HCT116 (cell line): ENCODE results near the gene RPIA. TPM values are rescaled to one million over a fixed set of nuclear protein-coding genes. Genes with fewer than 3 reads are reported as not detected.

Experiments
- ATAC-seq: fragments of 200-7000 bp; cut with Tn5 transposase; 2 replicates; pipeline ENCODE4 v1.9.1; 2020; ENCODE audit warnings: mild to moderate bottlenecking, moderate library complexity
- BruUV-seq: library from RNA; stranded (reverse); fragments of 400-500 nt; replicated peaks from 2 replicates; lab custom pipeline; 2021; lab: Mats Ljungman, UMichigan
- CTCF ChIA-PET: fragments of 300-600 bp; sonication (Branson Sonifier 250); formaldehyde crosslinking; loops from one replicate; lab custom pipeline; 2021; ENCODE audit warnings: antibody characterized with exemption; lab: Charles Lee
- POLR2A ChIA-PET: fragments of 300-600, 350-600 bp; sonication (Branson Sonifier 250); formaldehyde crosslinking; loops from one replicate; lab custom pipeline; 2021; ENCODE audit warnings: antibody characterized with exemption; lab: Charles Lee
- RAD21 ChIA-PET, 2 experiments: fragments of 300-600 bp; sonication (Branson Sonifier 250); formaldehyde crosslinking; loops; one replicate each; lab custom pipeline; 2023; ENCODE audit warnings: low total read pairs in 2 of 2; ENCODE audit not compliant: uncharacterized antibody in 2 of 2, unreplicated experiment in 2 of 2, low non-redundant PET in 1 of 2; lab: Charles Lee
- DNase-seq: peaks from one replicate; pipeline ENCODE4 v3.0.0-alpha.2; 2010; ENCODE audit warnings: low read depth, low spot score
- H2AFZ ChIP-seq: fragments of 200-600 bp; shearing (Covaris generic), sonication (generic); 2 replicates; pipeline ENCODE4 v1.6.1; 2017; ENCODE audit warnings: low read depth, mixed run types, mixed read lengths, antibody characterized with exemption, low read length; ENCODE audit not compliant: poor library complexity, severe bottlenecking
- H3K27ac ChIP-seq: 2 replicates; pipeline ENCODE4 v1.5.1; 2012; ENCODE audit warnings: low read depth, low read length
- H3K27me3 ChIP-seq: fragments of 200-600 bp; sonication (generic); 2 replicates; pipeline ENCODE4 v1.6.1; 2016; ENCODE audit warnings: mixed run types, low read length, mixed read lengths; ENCODE audit not compliant: insufficient read depth
- H3K36me3 ChIP-seq, 2 experiments: fragments of 200-500 bp in 1 of 2; fragments of 200-600 bp in 1 of 2; sonication (Bioruptor generic) in 1 of 2; sonication (generic) in 1 of 2; 2 replicates each; pipeline versions ENCODE4 v1.5.1 to v1.6.1; 2014 to 2016; ENCODE audit warnings: low read length in 2 of 2, inconsistent platforms in 1 of 2, mixed read lengths in 1 of 2, mixed run types in 1 of 2; ENCODE audit not compliant: insufficient read depth in 2 of 2, control insufficient read depth in 1 of 2
- H3K4me1 ChIP-seq, 2 experiments: fragments of 200-600 bp in 1 of 2; sonication (generic) in 1 of 2; 2 replicates each; pipeline versions ENCODE4 v1.5.1 to v1.6.1; 2012 to 2017; ENCODE audit warnings: low read length in 2 of 2, inconsistent platforms in 1 of 2, mild to moderate bottlenecking in 1 of 2, mixed read lengths in 1 of 2, mixed run types in 1 of 2, moderate library complexity in 1 of 2; ENCODE audit not compliant: insufficient read depth in 2 of 2, control insufficient read depth in 1 of 2
- H3K4me2 ChIP-seq: fragments of 200-600 bp; sonication (generic); 2 replicates; pipeline ENCODE4 v1.6.1; 2017; ENCODE audit warnings: mixed run types, low read length, mixed read lengths
- H3K4me3 ChIP-seq, 2 experiments: fragments of 200-600 bp in 1 of 2; sonication (generic) in 1 of 2; replicated peaks in 1 of 2; 2 replicates each; pipeline ENCODE4 v1.5.1; 2011 to 2016; ENCODE audit warnings: low read length in 2 of 2, control low read depth in 1 of 2, low read depth in 1 of 2, mild to moderate bottlenecking in 1 of 2, mixed read lengths in 1 of 2, mixed run types in 1 of 2
- H3K79me2 ChIP-seq: fragments of 200-600 bp; sonication (generic); 2 replicates; pipeline ENCODE4 v1.6.1; 2017; ENCODE audit warnings: mild to moderate bottlenecking, mixed run types, low read length, moderate library complexity, mixed read lengths; ENCODE audit not compliant: insufficient read depth
- H3K9ac ChIP-seq: fragments of 200-600 bp; sonication (generic); 2 replicates; pipeline ENCODE4 v1.6.1; 2016; ENCODE audit warnings: low read length, mixed read lengths
- H3K9me2 ChIP-seq: fragments of 200-600 bp; sonication (generic), shearing (Covaris generic); 2 replicates; pipeline ENCODE4 v1.6.1; 2017; ENCODE audit warnings: mixed run types, mild to moderate bottlenecking, moderate library complexity; ENCODE audit not compliant: insufficient read depth
- H3K9me3 ChIP-seq, 2 experiments: fragments of 200-500 bp in 1 of 2; fragments of 200-600 bp in 1 of 2; sonication (Bioruptor generic) in 1 of 2; sonication (generic) in 1 of 2; 2 replicates each; pipeline ENCODE4 v1.6.1; 2014 to 2017; ENCODE audit warnings: low read length in 2 of 2, mixed read lengths in 2 of 2, inconsistent platforms in 1 of 2, low read depth in 1 of 2, mild to moderate bottlenecking in 1 of 2, mixed run types in 1 of 2, moderate library complexity in 1 of 2; ENCODE audit not compliant: control insufficient read depth in 1 of 2, insufficient read depth in 1 of 2
- H4K20me1 ChIP-seq: fragments of 200-600 bp; sonication (generic), shearing (Covaris generic); 2 replicates; pipeline ENCODE4 v1.6.1; 2017; ENCODE audit warnings: mixed run types, mild to moderate bottlenecking, moderate library complexity; ENCODE audit not compliant: insufficient read depth
- CBX3 ChIP-seq: IDR thresholded peaks from 2 replicates; pipeline ENCODE4 v1.6.1; 2012; ENCODE audit warnings: low read depth
- ELF1 ChIP-seq: IDR thresholded peaks from 2 replicates; pipeline ENCODE4 v1.6.1; 2012; ENCODE audit warnings: low read depth, borderline replicate concordance
- EZH2 ChIP-seq: fragments of 200-600 bp; sonication (generic); IDR thresholded peaks from 2 replicates; pipeline ENCODE4 v1.6.1; 2017; ENCODE audit warnings: antibody characterized with exemption, mixed run types
- EZH2phosphoT487 ChIP-seq: fragments of 200-600 bp; IDR thresholded peaks from 2 replicates; pipeline ENCODE4 v1.6.1; 2018; ENCODE audit warnings: antibody characterized with exemption, borderline replicate concordance
- FOSL1 ChIP-seq: IDR thresholded peaks from 2 replicates; pipeline ENCODE4 v1.6.1; 2012; ENCODE audit warnings: low read depth
- POLR2A ChIP-seq: IDR thresholded peaks from 2 replicates; pipeline ENCODE4 v1.7.0; 2011; ENCODE audit warnings: borderline replicate concordance; ENCODE audit not compliant: insufficient read depth, insufficient read length; ENCODE audit errors: extremely low read depth
- POLR2AphosphoS5 ChIP-seq: IDR thresholded peaks from 2 replicates; pipeline ENCODE4 v1.6.1; 2011; ENCODE audit warnings: mild to moderate bottlenecking, low read depth, low read length, moderate library complexity
- SP1 ChIP-seq: IDR thresholded peaks from 2 replicates; pipeline ENCODE4 v1.6.1; 2012; ENCODE audit warnings: low read depth
- ZNF274 ChIP-seq: fragments of 200-500 bp; sonication (Bioruptor generic); IDR thresholded peaks from 2 replicates; pipeline ENCODE4 v1.6.1; 2014; ENCODE audit warnings: mild to moderate bottlenecking, low read depth, low read length, inconsistent platforms
- intact Hi-C: fragments of 100-400 bp; cut with micrococcal nuclease; formaldehyde crosslinking; loops from 2 replicates; pipeline ENCODE4 v1.10.0; 2022
- total RNA-seq: library from RNA; stranded (reverse); gene quantifications from one replicate; pipeline ENCODE4 v1.2.1, GENCODE V29; 2021; ENCODE audit not compliant: unreplicated experiment
- TF ChIP-seq, protein P1 (sequence below), 3 experiments: fragments of 200-600 bp in 1 of 3; sonication (generic) in 1 of 3; IDR thresholded peaks in 2 of 3; conservative IDR thresholded peaks in 1 of 3; 2 replicates each; pipeline ENCODE4 v1.5.1; 2012 to 2017; ENCODE audit warnings: low read depth in 2 of 3, low read length in 2 of 3, antibody characterized with exemption in 1 of 3, borderline replicate concordance in 1 of 3, control low read depth in 1 of 3, mild to moderate bottlenecking in 1 of 3, mixed read lengths in 1 of 3, mixed run types in 1 of 3, moderate library complexity in 1 of 3; ENCODE audit not compliant: insufficient read depth in 1 of 3
- TF ChIP-seq, protein P2 (sequence below): IDR thresholded peaks from 2 replicates; pipeline ENCODE4 v1.6.1; 2012

Gene RPIA
- total RNA-seq, 1 experiment from 2014 or later, result 43.3 TPM

DNA sequence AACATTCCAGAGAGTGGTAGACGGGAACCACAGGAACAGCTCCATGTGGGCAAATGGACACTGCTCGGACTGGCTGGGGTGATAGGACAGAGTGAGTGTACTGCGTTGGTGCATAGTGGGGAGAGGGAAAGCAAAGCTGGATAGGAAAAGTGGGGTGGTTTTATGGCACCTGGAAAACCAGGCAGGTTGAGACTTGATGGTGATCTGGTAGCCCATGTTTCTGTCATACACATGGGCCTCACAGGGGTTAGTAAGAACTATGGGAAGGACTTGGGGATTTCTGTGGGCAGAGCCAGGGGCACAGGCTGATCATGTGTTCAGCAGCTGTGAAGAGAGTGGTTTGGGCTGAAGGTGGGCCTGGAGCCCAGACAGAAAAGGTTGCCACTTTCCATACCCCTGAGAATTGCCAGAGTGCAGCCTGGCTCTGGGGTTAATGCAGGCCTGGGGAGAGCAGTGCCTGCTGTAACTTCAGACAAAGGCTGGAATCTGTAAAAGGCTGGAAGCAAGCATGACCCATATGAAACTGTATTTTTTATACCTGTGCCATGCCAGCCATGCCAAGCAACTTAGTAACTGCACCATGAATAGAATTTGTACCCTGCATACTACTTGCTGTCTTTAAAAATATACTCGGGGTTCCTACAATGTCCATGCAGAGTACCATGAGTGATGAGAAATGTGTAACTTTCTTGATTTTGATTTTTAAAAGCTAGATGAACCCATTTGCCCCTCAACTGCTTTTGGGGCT lies 41.9 kb downstream of the RPIA start:
- Histone ChIP-seq H3K9me2 (no peaks in the 10 kb centered on the region), H4K20me1 (no peaks in the 10 kb centered on the region), H3K9ac (no peak overlapping the region), H2AFZ (no peak overlapping the region), H3K9me3 (no peaks in the 10 kb centered on the region), H3K27ac (no peak overlapping the region), H3K4me3 (no peak overlapping the region), H3K27me3 (no peaks in the 10 kb centered on the region), H3K4me2 (no peak overlapping the region), H3K4me1 (peaks cover 14 to 28% of the 10 kb centered on the region in 2 experiments), H3K79me2 (no peaks in the 10 kb centered on the region), H3K36me3 (peaks cover 0 to 13% of the 10 kb centered on the region in 2 experiments; a peak in 1 of 4 replicates)
- no peak for ATAC-seq
- no TSS peak for BruUV-seq
- intact Hi-C loops, result no loop called here
- ChIA-PET RAD21 (no interaction called here), POLR2A (no interaction called here), CTCF (no interaction called here)
- TF ChIP-seq POLR2A (no peak), FOSL1 (no peak), POLR2AphosphoS5 (no peak), ZNF274 (no peak), CBX3 (no peak), SP1 (no peak), EZH2phosphoT487 (no peak), EZH2 (no peak), ELF1 (no peak)
- TF ChIP-seq, protein P1, sequence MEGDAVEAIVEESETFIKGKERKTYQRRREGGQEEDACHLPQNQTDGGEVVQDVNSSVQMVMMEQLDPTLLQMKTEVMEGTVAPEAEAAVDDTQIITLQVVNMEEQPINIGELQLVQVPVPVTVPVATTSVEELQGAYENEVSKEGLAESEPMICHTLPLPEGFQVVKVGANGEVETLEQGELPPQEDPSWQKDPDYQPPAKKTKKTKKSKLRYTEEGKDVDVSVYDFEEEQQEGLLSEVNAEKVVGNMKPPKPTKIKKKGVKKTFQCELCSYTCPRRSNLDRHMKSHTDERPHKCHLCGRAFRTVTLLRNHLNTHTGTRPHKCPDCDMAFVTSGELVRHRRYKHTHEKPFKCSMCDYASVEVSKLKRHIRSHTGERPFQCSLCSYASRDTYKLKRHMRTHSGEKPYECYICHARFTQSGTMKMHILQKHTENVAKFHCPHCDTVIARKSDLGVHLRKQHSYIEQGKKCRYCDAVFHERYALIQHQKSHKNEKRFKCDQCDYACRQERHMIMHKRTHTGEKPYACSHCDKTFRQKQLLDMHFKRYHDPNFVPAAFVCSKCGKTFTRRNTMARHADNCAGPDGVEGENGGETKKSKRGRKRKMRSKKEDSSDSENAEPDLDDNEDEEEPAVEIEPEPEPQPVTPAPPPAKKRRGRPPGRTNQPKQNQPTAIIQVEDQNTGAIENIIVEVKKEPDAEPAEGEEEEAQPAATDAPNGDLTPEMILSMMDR (IDR thresholded peaks at IDR 0.05 in 2 of 3, conservative IDR thresholded peaks at IDR 0.05 in 1 of 3; ENCODE audit: borderline replicate concordance in 1 of 3, insufficient read depth in 1 of 3, low read depth in 2 of 3, low read length in 2 of 3), result no peak
- TF ChIP-seq, protein P2, sequence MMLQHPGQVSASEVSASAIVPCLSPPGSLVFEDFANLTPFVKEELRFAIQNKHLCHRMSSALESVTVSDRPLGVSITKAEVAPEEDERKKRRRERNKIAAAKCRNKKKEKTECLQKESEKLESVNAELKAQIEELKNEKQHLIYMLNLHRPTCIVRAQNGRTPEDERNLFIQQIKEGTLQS, result no peak
- no peak for DNase-seq
